DND-41 (cell line): Measurements from ENCODE around the gene VPS13C.

Experiments used
- EZH2 ChIP-seq: IDR thresholded peaks from 3 replicates; pipeline ENCODE4 v1.6.1; 2012; ENCODE audit warnings: borderline replicate concordance, low read depth, mild to moderate bottlenecking, moderate library complexity, low read length, inconsistent platforms; ENCODE audit not compliant: severe bottlenecking
- TF ChIP-seq, protein P1 (sequence below): IDR thresholded peaks from 2 replicates; pipeline ENCODE4 v1.5.1; 2012; ENCODE audit warnings: borderline replicate concordance, low read length, moderate library complexity, mild to moderate bottlenecking; ENCODE audit not compliant: poor library complexity, severe bottlenecking; ENCODE audit errors: extremely low read depth

DNA sequence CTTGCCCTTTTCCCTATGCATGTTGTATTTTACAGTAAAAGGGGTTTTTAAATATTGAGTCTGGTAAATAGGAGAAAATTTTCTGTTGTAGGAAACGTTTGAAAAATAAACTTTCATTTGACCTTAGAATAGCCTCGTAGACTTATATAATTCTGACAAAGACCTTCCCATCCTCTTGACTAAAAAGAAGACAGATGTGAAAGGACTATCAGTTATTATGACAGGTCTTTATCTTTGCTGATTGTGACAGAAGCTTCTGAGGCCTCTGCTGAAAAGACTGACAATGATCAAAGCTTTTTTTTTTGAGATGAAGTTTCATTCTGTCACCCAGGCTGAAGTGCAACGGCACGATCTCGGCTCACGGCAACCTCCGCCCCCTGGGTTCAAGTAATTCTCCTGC, 30.7 kb upstream of the VPS13C start:
- TF ChIP-seq, protein P1, sequence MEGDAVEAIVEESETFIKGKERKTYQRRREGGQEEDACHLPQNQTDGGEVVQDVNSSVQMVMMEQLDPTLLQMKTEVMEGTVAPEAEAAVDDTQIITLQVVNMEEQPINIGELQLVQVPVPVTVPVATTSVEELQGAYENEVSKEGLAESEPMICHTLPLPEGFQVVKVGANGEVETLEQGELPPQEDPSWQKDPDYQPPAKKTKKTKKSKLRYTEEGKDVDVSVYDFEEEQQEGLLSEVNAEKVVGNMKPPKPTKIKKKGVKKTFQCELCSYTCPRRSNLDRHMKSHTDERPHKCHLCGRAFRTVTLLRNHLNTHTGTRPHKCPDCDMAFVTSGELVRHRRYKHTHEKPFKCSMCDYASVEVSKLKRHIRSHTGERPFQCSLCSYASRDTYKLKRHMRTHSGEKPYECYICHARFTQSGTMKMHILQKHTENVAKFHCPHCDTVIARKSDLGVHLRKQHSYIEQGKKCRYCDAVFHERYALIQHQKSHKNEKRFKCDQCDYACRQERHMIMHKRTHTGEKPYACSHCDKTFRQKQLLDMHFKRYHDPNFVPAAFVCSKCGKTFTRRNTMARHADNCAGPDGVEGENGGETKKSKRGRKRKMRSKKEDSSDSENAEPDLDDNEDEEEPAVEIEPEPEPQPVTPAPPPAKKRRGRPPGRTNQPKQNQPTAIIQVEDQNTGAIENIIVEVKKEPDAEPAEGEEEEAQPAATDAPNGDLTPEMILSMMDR: no peak
- TF ChIP-seq EZH2: no peak
